Measurements from ENCODE around the gene RAI14.

DNA sequence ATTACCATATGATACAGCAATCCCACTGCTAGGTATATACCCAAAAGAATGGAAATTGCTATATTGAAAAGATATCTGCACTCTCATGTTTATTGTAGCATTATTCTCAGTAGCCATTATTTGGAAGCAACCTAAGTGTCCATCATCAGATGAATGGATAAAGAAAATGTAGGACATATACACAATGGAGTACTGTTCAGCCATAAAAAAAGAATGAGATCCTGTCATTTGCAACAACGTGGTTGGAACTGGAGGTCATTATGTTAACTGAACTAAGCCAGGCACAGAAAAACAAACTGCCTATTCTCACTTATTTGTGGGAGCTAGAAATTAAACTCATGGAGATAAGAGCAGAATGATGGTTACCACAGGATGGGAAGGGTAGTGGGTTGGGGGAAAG, 119.8 kb downstream of the RAI14 start:
- TF ChIP-seq, protein P1, sequence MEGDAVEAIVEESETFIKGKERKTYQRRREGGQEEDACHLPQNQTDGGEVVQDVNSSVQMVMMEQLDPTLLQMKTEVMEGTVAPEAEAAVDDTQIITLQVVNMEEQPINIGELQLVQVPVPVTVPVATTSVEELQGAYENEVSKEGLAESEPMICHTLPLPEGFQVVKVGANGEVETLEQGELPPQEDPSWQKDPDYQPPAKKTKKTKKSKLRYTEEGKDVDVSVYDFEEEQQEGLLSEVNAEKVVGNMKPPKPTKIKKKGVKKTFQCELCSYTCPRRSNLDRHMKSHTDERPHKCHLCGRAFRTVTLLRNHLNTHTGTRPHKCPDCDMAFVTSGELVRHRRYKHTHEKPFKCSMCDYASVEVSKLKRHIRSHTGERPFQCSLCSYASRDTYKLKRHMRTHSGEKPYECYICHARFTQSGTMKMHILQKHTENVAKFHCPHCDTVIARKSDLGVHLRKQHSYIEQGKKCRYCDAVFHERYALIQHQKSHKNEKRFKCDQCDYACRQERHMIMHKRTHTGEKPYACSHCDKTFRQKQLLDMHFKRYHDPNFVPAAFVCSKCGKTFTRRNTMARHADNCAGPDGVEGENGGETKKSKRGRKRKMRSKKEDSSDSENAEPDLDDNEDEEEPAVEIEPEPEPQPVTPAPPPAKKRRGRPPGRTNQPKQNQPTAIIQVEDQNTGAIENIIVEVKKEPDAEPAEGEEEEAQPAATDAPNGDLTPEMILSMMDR (IDR thresholded peaks at IDR 0.05) = no peak
- TF ChIP-seq POLR2A (IDR thresholded peaks at IDR 0.05) = no peak
- no peak for TF ChIP-seq POLR2AphosphoS5 (IDR thresholded peaks at IDR 0.05)
- no peak for TF ChIP-seq EP300 (IDR thresholded peaks at IDR 0.05)
